Measurements from ENCODE around the gene LBHD2.

LBHD2 gene

DNA sequence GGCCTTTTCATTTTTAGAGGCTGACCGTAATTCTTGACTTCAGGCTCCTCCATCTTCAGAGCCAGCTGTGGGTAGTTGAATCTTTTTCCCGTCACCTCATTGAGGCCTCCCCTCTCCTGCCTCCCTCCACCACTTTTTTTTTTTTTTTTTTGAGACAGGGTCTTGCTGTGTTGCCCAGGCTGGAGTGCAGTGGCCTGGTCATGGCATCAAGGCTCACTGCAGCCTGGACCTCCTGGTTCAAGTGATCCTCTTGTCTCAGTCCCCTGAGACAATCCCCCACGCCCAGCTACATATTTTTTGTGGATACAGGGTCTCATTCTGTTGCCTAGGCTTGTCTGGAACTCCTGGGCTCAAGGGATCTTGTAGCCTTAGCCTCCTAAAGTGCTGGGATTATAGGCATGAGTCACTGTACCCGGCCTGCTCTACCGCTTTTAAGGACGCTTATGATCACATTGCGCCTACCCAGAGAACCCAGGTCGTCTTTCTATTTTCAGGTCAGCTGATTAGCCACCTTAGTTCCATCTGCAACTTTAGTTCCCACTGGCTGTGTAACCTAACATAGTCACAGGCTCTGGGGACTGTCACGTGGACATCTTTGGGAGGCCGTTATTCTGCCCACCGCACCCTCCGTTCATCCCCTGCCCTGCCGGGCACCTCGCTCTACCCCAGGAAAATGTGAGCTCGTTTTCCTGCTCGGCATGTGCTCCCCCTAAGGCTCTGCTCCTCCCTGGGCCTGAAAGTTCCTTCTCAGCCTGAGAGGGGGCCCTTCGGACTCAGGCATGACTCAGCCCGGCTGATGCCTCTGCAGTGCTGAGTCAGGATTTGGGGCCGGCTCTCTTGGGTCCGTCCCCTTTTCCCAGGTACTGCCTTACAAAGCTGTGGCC, 52.6 kb downstream of the LBHD2 start:
- DNase-seq = no peak
- in situ Hi-C loops (cut with MboI; ENCODE audit: low pct_unique_long_range_greater_than_20kb, low sequenced_read_pairs) = no loop called here

DNA sequence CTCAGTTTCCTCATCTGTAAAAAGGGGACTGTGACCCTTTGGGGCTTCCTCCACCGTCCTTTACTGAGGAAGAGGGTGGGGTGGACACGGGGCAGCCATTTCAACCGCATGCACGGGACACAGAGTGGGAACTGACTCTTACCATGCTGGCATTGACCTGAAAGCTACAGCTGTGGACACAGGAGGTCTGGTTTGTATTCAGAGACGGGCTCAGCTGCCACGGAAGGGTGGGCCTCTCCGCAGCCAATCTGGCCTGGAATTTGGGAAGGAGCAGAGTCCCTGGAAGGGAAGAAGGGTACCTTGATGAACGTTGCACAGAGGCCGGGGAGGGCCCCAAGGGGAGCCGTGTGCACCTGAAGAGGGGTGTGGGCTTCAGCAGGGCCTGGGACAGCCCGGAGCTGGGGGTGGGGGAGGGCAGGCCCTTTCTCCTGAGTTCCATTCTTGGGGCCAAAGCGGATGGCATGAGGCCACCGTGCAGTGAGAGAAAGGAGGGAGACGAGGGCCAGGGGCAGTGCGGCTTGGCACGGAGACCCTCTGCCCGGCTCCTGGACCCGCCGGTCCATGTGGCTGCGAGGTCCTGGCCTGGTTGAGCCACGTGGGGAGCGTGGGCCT, 53.8 kb downstream of the LBHD2 start:
- DNase-seq = no peak
- in situ Hi-C loops (cut with MboI; ENCODE audit: low pct_unique_long_range_greater_than_20kb, low sequenced_read_pairs) = no loop called here

DNA sequence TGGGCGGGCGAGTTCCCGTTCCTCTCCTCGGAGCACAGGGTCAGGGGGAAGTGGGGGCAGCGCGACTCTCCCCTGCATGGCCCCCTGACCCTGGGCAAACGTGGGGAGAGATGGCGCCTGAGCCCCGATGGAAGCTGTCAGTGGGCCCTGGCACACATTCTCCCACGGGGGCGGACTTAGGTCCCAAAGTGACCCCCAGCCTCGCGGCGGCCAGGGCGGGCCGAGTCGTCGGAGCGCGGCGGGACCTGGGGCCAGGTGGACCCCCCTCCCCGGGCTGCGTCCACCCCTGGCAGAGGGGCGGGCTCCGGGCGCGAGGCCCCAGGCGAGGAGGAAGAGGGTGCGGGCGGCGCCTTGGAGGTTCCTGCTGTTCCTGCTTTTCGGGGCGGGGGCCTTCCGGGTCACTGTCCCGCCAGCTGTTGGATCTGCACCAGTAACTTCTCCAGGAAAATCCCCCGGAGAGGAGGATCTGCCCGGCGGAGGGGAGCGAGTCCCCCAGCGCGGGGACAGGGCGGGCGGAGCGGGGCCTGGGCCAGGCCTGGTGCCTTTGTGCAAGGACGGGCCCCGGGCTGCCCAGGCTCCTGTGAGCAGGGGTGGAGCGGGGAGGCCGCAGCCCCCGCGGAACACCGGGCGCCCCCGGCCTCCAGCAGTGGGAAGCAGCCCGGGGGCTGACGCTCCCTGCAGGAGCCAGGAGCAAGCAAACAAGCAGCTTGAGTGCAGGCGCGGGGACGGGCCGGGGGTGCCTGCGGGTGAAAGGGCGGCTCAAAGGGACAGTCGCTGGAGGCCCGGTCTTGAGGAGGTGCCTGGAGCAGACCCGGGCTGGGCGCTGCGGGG, 54.5 kb downstream of the LBHD2 start:
- no peak for DNase-seq
- in situ Hi-C loops (cut with MboI; ENCODE audit: low pct_unique_long_range_greater_than_20kb, low sequenced_read_pairs) = no loop called here

DNA sequence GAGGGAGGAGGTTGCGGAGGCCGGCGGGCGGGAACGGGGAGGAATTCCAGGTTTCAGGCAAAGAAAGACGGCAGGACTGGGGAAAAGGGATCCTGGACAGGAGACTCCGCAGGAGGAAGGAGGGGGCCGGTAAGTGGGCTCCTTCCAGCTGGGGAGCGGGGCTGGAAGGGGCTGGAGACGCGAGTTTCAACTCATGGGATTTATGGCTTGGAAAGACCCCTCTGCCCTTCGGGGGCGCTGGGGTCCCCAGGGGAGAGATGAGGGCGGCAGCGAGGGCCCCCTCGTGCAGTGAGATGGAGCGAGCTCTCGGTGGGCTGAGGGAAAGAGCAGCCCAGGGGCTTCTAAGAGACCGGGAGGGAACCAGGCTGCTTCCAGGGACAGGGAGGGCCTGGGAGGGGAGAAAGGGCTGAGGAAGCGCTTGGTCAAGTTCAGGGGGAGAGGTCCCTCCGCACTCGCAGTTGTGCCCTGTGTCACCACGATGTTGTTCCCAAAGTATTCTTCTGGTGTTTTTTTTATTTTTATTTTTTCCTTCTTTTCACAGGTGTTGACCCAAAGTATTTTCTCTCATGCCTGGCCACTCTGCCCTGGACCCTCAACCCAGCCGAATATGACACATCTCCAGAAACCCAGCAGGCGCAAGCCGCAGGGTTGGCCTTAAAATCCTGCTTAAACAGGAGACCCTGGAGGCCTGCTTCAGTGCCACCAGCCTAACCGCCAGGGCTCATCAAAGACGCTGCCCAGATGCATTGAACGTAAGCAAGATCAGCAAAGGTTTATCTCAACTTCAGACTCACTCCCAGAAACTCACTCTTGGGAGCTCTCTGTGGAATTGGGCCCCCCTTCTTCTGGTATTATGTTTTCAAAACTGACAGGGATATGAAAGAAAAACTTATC, 55.4 kb downstream of the LBHD2 start:
- DNase-seq = no peak
- in situ Hi-C loops (cut with MboI; ENCODE audit: low pct_unique_long_range_greater_than_20kb, low sequenced_read_pairs) = no loop called here
